NT2/D1 (cell line): ENCODE measurements around the gene NRBF2.

ENCODE experiments used
- SUZ12 ChIP-seq: IDR thresholded peaks from 2 replicates; pipeline ENCODE4 v1.6.1; 2011; ENCODE audit not compliant: insufficient read length, insufficient read depth; ENCODE audit errors: extremely low read depth
- YY1 ChIP-seq: IDR thresholded peaks from 2 replicates; pipeline ENCODE4 v1.6.1; 2011; ENCODE audit not compliant: insufficient read length, insufficient read depth
- ZNF274 ChIP-seq: IDR thresholded peaks from 2 replicates; pipeline ENCODE4 v1.6.1; 2011; ENCODE audit warnings: mild to moderate bottlenecking, low read depth, low read length

- TF ChIP-seq ZNF274 (no peak), SUZ12 (no peak), YY1 (no peak)
Observed at GRCh38 chr10:63169624-63170023, 36.5 kb downstream of the NRBF2 start.
